Measurements from ENCODE around the gene GNAI1. TPM values are rescaled to one million over a fixed set of nuclear protein-coding genes. Genes with fewer than 3 reads are reported as not detected.

Gene GNAI1
- total and polyA plus RNA-seq, 2 of the 13 experiments (the other 11 are each of a cell fraction or from before 2014, with no cell fraction given) = 3.5 to 5.7 TPM

DNA sequence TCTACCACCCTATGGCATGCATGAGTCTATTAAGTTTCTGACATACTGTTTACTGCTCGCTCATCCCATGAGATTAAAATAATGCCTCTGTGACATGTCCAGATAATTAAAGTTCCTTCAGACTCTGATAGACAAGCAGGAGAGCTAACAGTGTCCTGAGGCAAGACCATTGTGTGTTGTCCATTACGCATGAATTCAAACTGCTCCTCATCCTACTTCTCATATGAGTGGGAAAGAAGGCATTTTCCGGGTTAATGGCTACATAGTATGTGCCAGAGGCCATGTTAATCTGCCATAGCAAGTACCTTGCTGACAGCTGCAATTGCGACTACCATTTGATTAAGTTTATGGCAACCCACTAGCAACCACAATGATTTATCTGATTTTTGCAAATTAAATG, 113.3 kb downstream of the GNAI1 start:
- H3K79me2 ChIP-seq (ENCODE audit: insufficient read depth, low read length) = no peaks in the 10 kb centered on the region
- ChIA-PET CTCF (ENCODE audit: low intra/inter-chr PET ratio, low total read pairs) (no interaction called here), POLR2A (no interaction called here)
- no peak overlapping the region for H3K27ac ChIP-seq (ENCODE audit: extremely low read length, insufficient read depth, low read length)
- in situ Hi-C loops (cut with HindIII; ENCODE audit: extremely low pct_ligation_motif_present, low pct_unique_long_range_greater_than_20kb) (no loop called here), intact Hi-C loops (cut with micrococcal nuclease; ENCODE audit: unreplicated experiment) (no loop called here)
- H3K36me3 ChIP-seq (replicated peaks in 1 of 2; ENCODE audit: control insufficient read depth in 1 of 2, insufficient read depth in 2 of 2, low read length in 2 of 2) = no peaks in the 10 kb centered on the region
- WGBS (ENCODE audit: low lambda C conversion rate) = 68% methylated on average over 4 of the region's 4 CpGs
- no peak for TF ChIP-seq PHF5A (CRISPR knock-in tag; IDR thresholded peaks at IDR 0.05; ENCODE audit: low read depth, unreplicated experiment)
- TF ChIP-seq KLF13 (CRISPR knock-in tag; IDR thresholded peaks at IDR 0.05) = no peak
- no peak for TF ChIP-seq KMT2A (CRISPR knock-in tag; IDR thresholded peaks at IDR 0.05)
- FAIRE-seq (no peak), DNase-seq (ENCODE audit: low spot score) (no peak), ATAC-seq (no peak)
- H4K20me1 ChIP-seq (ENCODE audit: insufficient read depth, low read length) = no peaks in the 10 kb centered on the region
- H3K4me3 ChIP-seq (replicated peaks in 1 of 3; ENCODE audit: insufficient read depth in 1 of 3, low read depth in 2 of 3, low read length in 3 of 3) = no peak overlapping the region
- no peak overlapping the region for H3K9ac ChIP-seq (ENCODE audit: insufficient read depth, low read depth, low read length)
- no TSS peak for BruUV-seq (replicated peaks)
- no peaks in the 10 kb centered on the region for H3K9me3 ChIP-seq (ENCODE audit: low read length)
- H3K27me3 ChIP-seq (ENCODE audit: control insufficient read depth in 1 of 2, insufficient read depth in 2 of 2, low read length in 2 of 2) = no peaks in the 10 kb centered on the region
- no peaks in the 10 kb centered on the region for H3K4me1 ChIP-seq (ENCODE audit: insufficient read depth, low read length)
- H3K4me2 ChIP-seq (ENCODE audit: low read depth, low read length) = no peak overlapping the region
- H2AFZ ChIP-seq (ENCODE audit: low read length) = no peak overlapping the region

DNA sequence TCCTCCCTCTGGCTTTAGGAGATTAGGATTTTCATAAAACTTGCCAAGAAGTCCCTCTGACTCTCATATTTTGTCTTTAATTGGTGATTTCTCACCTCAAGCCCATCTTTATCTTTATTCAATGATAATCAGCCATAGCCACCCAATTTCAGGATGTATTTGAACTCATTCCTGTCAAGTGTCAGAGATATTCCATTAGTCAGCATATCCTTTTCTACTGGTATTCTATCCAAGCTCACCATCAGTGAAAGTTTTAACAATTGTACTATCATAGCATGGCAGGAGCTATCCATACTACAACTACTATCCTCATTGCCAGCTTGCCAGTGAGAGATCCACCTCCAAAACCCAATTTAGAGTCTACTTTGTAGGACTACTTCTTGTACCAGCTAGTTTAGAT, 114.6 kb downstream of the GNAI1 start:
- ChIA-PET POLR2A (no interaction called here), CTCF (ENCODE audit: low intra/inter-chr PET ratio, low total read pairs) (no interaction called here)
- no peak for FAIRE-seq
- Histone ChIP-seq H4K20me1 (ENCODE audit: insufficient read depth, low read length) (no peaks in the 10 kb centered on the region), H2AFZ (ENCODE audit: low read length) (no peak overlapping the region), H3K27me3 (ENCODE audit: control insufficient read depth in 1 of 2, insufficient read depth in 2 of 2, low read length in 2 of 2) (no peaks in the 10 kb centered on the region), H3K9me3 (ENCODE audit: low read length) (no peaks in the 10 kb centered on the region), H3K4me3 (replicated peaks in 1 of 3; ENCODE audit: insufficient read depth in 1 of 3, low read depth in 2 of 3, low read length in 3 of 3) (no peak overlapping the region), H3K36me3 (replicated peaks in 1 of 2; ENCODE audit: control insufficient read depth in 1 of 2, insufficient read depth in 2 of 2, low read length in 2 of 2) (no peaks in the 10 kb centered on the region), H3K4me1 (ENCODE audit: insufficient read depth, low read length) (no peaks in the 10 kb centered on the region), H3K79me2 (ENCODE audit: insufficient read depth, low read length) (no peaks in the 10 kb centered on the region), H3K4me2 (ENCODE audit: low read depth, low read length) (no peak overlapping the region), H3K9ac (ENCODE audit: insufficient read depth, low read depth, low read length) (no peak overlapping the region), H3K27ac (ENCODE audit: extremely low read length, insufficient read depth, low read length) (no peak overlapping the region)
- TF ChIP-seq ZNF562 (CRISPR knock-in tag; IDR thresholded peaks at IDR 0.05; ENCODE audit: borderline replicate concordance) = no peak
- TF ChIP-seq, protein P1, sequence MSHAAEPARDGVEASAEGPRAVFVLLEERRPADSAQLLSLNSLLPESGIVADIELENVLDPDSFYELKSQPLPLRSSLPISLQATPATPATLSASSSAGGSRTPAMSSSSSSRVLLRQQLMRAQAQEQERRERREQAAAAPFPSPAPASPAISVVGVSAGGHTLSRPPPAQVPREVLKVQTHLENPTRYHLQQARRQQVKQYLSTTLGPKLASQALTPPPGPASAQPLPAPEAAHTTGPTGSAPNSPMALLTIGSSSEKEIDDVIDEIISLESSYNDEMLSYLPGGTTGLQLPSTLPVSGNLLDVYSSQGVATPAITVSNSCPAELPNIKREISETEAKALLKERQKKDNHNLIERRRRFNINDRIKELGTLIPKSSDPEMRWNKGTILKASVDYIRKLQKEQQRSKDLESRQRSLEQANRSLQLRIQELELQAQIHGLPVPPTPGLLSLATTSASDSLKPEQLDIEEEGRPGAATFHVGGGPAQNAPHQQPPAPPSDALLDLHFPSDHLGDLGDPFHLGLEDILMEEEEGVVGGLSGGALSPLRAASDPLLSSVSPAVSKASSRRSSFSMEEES (CRISPR knock-in tag; IDR thresholded peaks at IDR 0.05) = no peak
- no peak for TF ChIP-seq ZNF781 (CRISPR knock-in tag; IDR thresholded peaks at IDR 0.05; ENCODE audit: borderline replicate concordance, not compliant biosample characterization)
- no peak for TF ChIP-seq RFX3 (CRISPR knock-in tag; IDR thresholded peaks at IDR 0.05)
- peak; percentile 72 to 83 for TF ChIP-seq MAFK (conservative IDR thresholded peaks at IDR 0.05 in 1 of 2, IDR thresholded peaks at IDR 0.05 in 1 of 2; ENCODE audit: low read length in 2 of 2)
- peak; percentile 53; the same call in 1 of the 2 replicates for TF ChIP-seq MAFF (IDR thresholded peaks at IDR 0.05; ENCODE audit: low read depth, low read length)
- TF ChIP-seq, protein P2, sequence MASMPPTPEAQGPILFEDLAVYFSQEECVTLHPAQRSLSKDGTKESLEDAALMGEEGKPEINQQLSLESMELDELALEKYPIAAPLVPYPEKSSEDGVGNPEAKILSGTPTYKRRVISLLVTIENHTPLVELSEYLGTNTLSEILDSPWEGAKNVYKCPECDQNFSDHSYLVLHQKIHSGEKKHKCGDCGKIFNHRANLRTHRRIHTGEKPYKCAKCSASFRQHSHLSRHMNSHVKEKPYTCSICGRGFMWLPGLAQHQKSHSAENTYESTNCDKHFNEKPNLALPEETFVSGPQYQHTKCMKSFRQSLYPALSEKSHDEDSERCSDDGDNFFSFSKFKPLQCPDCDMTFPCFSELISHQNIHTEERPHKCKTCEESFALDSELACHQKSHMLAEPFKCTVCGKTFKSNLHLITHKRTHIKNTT (CRISPR knock-in tag; IDR thresholded peaks at IDR 0.05) = no peak
- no peak for TF ChIP-seq ARNT2 (CRISPR knock-in tag; IDR thresholded peaks at IDR 0.05; ENCODE audit: low read depth)
- in situ Hi-C loops (cut with HindIII; ENCODE audit: extremely low pct_ligation_motif_present, low pct_unique_long_range_greater_than_20kb) (no loop called here), intact Hi-C loops (cut with micrococcal nuclease; ENCODE audit: unreplicated experiment) (no loop called here)
- no TSS peak for BruUV-seq (replicated peaks)
- no peak for ATAC-seq
- no peak for DNase-seq (ENCODE audit: low spot score)
